Superior temporal gyrus (tissue), 1 donor: Measurements from ENCODE around the gene PDCD11.

Experiments
- DNase-seq: peaks from one replicate; pipeline ENCODE4 v3.0.0-alpha.2; 2016; ENCODE audit errors: extremely low spot score

PDCD11 gene

GRCh38 chr10:103451091-103451813, 54.8 kb downstream of the PDCD11 start:
- no peak for DNase-seq

GRCh38 chr10:103451831-103452505, 55.5 kb downstream of the PDCD11 start, which contains the start of gene CALHM2:
CALHM2 (minus strand) TSS chr10:103452370; CDS start chr10:103449941, 2,429 bp downstream.
- peak; percentile 44 for DNase-seq

GRCh38 chr10:103452506-103453230, 56.2 kb downstream of the PDCD11 start:
- DNase-seq = no peak

- no peak for DNase-seq
Measured at GRCh38 chr10:103454026-103454425, 57.6 kb downstream of the PDCD11 start.

- DNase-seq = no peak
Measured at GRCh38 chr10:103455235-103455634, 58.8 kb downstream of the PDCD11 start.

GRCh38 chr10:103456074-103456660, 59.7 kb downstream of the PDCD11 start:
- DNase-seq = no peak

- no peak for DNase-seq
Measured at GRCh38 chr10:103457176-103457712, 60.8 kb downstream of the PDCD11 start.

GRCh38 chr10:103457896-103458583, 61.6 kb downstream of the PDCD11 start:
- no peak for DNase-seq

- no peak for DNase-seq
Measured at GRCh38 chr10:103458720-103459119, 62.3 kb downstream of the PDCD11 start, which contains the start of gene CALHM1. CALHM1 (minus strand) TSS chr10:103458900; CDS start chr10:103458751, 149 bp downstream.

- DNase-seq = no peak
Measured at GRCh38 chr10:103459615-103460014, 63.2 kb downstream of the PDCD11 start.

- no peak for DNase-seq
Measured at GRCh38 chr10:103463499-103463898, 67.1 kb downstream of the PDCD11 start.

GRCh38 chr10:103465411-103466179, 69.2 kb downstream of the PDCD11 start:
- no peak for DNase-seq

- DNase-seq = no peak
Measured at GRCh38 chr10:103466734-103467133, 70.3 kb downstream of the PDCD11 start.

GRCh38 chr10:103467406-103467805, 71.0 kb downstream of the PDCD11 start:
- no peak for DNase-seq

- DNase-seq = no peak
Measured at GRCh38 chr10:103469201-103469600, 72.8 kb downstream of the PDCD11 start.

GRCh38 chr10:103470761-103471653, 74.6 kb downstream of the PDCD11 start:
- no peak for DNase-seq

- no peak for DNase-seq
Measured at GRCh38 chr10:103472005-103472404, 75.6 kb downstream of the PDCD11 start.

GRCh38 chr10:103473261-103473671, 76.8 kb downstream of the PDCD11 start:
- no peak for DNase-seq

- no peak for DNase-seq
Measured at GRCh38 chr10:103474077-103474476, 77.7 kb downstream of the PDCD11 start.
